ENCODE data around the gene COL4A2.
"Not testable (repeated sequence)": the region's sequence is repeated elsewhere in the genome, so short reads cannot be mapped to it uniquely, and the experiment has no call there.

The COL4A2 gene

DNA sequence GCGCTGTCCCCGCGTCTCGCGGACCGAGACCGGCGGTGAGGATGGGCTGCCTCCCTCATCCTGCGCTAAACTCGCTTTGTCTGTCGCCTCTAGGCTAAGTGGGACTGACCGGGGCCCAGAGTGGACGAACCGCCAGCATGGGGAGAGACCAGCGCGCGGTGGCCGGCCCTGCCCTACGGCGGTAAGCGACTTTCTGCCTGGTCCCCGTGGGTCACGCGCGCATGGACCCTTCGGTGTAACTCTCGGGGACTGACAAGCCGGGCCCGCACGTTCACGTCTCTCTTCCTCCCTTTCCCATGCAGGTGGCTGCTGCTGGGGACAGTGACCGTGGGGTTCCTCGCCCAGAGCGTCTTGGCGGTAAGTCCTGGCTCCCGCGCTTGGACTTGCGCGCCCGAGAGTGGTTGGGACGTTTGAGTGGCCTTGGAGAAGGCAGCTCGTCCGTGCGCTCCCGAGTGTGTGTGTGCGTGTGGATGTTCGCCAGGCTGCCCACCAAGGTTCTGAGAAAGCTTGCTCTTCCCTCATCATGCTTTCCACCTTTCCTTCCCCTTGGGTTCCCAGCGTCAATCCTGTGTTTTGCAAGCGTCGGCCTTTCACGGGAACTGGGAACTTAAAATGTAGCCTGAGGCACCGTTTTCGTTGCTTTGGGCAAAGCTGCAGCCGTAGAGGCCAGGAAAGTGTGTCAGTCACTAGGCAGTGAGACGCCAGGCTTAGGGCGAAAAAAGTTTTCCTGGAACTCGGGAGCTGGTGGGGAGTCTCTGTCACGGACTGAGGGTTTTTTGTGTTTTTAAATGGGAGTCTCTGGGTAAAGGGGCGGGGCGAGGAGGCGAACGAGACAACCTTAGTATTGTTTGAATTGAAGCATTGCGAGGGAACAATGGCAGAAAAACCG is 927 bp downstream of the COL4A2 start:
- DNase-seq (ENCODE audit: low spot score) = no peak

DNA sequence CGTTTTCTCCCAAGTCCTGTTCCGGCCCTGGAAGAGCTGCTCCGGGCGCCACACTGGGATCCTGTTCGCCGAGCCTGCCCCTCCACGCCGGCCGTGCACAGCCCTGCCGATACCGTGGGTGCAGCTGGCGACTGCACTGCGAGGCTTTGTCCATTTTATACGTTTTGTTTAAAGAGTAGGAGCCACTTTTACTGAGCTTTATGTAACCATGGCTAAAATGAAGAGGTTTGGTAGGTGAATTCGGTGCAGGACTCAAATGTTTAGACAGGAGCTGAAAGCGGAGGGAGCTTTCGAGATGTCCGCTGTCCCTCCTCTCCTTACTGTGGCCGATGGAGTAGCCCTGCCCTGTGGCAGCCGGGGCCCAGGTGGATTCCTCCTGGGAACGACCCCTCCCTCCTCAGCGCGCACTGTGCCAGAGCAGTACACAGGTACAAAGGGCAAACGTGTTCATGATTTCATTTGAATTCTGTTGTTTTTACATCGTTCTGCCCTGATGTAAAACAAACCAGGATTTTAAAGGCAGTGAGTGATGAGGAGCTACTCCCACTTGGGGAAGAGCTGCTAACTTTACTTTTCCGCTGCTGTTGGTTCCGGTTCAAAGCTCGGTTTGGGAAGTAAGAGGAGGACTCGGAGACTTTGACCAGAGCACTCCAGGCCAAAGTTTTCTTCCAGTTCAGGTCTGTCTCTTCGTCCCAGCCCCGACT is 1.7 kb downstream of the COL4A2 start:
- DNase-seq (ENCODE audit: low spot score) = no peak

DNA sequence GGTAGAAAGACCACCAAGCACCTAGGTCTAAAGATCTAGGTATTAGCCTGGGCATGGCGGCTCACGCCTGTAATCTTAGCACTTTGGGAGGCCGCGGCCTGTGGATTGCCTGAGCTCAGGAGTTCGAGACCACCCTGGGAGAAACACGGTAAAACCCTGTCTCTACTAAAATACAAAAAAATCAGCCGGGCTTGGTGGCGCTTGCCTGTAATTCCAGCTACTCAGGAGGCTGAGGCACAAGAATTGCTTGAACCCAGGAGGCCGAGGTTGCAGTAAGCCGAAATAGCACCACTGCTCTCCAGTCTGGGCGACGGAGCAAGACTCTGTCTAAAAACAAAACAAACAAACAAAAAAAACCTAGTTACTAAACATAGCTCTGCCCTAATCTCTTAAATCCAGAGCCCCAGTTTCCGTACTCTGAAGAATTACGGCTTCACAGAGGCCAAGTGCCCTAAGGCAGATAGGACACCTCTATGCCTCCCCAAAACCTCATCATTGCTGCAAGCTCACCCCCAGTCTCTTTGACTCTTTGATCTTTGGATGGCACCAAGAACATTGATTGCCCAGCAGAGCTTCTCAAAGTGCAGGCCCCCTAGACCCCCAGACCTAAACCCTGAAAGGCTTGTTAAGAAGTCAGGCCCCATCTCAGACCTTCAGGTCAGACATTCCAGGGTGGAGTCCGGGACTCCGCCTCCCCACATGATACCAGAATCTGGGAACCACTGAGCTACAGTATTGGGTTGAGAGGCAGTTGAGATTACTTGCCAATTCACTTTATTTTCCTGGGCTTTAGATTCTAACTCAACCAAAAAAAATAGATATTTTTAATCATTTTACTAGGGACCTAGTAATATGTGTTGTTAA is 2.8 kb downstream of the COL4A2 start:
- DNase-seq (ENCODE audit: low spot score) = no peak

DNA sequence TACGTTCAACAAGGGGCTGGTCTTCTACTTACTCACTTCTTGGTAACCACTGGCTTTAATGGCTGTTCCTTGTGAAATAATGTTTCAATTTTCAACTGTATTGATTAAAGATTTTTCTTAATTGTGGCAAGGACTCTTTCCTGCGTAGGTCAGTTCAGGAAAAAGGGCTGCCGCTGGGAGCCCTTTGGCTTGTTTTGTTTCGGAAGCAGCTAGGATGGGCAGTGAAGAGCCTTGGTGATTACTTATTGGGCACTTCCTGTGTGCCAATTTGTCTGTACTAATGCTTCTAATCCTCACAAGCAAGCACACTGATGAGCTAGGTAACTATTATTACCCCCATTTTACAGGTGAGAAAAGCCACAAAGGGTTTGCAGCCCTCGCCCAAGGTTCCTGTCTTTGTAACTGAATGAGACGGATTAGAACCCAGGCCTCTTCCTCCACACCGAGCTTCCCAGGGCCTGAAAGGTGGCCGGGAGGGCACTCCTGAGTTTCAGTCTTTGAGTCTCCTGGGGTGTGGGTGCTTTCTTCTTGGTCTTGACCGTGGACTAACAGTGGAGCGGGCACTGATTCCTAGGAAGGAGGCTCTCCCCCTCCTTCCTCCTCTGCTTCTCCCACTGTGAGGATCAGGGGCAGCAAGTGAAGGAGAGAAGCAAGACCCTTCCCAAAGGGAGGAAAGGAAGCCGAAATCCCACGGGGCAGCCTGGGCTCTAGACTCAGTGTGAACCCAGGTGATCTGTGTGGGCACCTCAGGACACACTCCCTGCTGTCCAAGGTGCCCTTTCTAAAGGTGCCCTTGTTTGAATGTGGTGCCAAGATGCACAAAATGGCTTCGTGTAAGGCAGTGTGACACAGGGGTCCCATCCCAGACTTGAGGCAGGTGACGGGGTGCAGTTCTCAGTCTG is 3.7 kb downstream of the COL4A2 start:
- no peak for DNase-seq (ENCODE audit: low spot score)

DNA sequence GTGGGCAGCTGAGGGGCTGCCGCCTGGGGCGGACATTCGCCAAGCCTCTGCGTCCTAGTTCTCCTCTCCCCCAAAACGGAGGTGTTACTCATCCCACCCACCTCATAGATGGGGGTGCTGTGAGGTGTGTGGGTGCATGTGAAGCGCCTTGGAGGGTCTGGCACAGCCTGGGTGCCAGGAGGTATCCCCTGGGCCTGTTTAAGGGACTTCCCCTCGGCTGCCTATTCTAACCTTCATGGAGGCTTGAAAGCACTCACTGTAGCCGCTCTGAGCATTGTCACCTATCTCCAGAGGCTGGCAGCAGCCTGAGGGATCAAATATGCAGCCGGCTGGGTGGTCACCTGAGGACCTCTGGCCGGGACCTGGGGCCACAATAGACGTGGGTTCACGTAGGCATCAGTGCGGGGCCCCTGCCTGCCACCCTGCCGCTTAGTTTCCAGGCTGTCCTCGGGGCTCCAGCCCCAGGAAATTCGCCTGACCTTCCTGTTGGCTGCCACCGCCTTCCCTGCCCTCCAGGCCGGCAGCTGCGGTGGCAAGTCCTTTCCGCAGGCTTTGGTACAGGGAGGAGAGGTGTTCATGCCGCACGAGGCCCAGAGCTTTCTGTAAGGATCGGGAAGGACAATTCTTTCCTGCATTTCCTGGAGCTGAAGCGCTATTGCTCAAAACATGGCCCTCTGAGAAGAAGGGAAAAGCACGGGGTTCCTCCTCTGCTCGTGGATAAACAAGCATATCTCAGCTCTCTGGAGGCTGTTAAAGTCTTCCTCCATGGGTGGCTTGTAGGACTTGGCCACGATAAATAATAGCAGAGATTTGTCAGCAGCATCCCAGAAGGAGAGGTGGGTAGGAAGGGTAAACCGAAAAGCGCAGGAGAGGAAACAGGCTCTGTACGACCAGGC is 4.6 kb downstream of the COL4A2 start:
- DNase-seq (ENCODE audit: low spot score) = no peak

DNA sequence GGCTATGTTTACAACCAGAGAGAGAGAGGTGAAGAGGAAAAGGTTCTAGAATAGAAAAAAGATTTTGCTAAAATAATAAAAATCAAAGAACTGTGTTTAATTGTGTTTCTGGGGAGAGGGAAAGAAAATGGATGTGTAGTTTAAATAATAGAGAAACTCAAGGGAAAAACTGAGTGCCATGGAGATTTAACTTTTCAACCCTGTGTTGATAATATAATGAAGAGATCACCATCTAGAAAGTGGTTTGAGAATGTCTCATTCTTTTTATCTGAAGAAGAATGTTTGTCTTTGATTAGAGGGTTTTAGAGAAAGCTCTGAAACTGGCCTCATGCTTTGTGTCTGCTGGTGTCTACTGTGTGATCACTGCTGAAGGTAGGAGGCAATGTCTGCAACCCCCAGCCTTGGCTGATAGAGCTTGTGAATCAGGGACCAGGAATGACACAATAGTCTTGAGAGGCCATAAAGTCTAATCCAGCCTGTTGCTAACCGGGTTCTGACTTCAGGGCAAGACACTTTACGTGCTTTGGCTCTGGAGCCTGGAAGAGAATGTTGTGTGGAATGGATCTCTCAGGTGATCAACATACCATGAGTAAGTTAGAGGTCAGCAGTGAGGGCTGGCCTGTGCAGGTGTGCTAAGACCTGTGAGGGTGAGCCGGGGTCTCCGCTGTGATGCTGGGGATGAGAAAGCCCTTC is 5.4 kb downstream of the COL4A2 start:
- no peak for DNase-seq (ENCODE audit: low spot score)

DNA sequence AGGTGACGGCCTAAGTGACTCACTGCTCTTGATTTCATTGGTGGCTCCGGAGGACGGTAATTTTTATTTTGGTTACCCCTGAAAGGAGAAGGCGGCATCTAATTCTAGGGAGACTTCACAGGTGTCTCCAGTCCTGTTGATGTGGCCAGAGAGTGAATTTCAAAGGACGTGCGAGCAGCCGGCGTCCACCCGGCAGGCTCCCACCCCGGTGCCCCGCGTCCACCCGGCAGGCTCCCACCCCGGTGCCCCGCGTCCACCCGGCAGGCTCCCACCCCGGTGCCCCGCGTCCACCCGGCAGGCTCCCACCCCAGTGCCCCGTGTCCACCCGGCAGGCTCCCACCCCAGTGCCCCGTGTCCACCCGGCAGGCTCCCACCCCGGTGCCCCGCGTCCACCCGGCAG is 6.2 kb downstream of the COL4A2 start:
- DNase-seq (ENCODE audit: low spot score) = not testable (repeated sequence)

DNA sequence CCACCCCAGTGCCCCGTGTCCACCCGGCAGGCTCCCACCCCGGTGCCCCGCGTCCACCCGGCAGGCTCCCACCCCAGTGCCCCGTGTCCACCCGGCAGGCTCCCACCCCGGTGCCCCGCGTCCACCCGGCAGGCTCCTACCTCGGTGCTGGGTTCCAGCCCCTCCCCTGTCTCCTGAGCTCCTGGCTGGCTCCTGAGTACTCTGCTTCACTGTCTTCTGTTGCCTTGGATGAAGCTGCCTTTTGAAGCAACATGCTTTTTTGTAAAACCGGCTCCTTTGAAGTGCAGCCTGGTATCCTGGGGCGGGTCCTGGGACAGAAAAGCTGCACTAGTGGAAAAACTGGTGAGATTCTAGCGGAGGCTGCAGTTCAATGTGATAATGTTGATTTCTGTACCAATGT is 6.6 kb downstream of the COL4A2 start:
- not testable (repeated sequence) for DNase-seq (ENCODE audit: low spot score)

DNA sequence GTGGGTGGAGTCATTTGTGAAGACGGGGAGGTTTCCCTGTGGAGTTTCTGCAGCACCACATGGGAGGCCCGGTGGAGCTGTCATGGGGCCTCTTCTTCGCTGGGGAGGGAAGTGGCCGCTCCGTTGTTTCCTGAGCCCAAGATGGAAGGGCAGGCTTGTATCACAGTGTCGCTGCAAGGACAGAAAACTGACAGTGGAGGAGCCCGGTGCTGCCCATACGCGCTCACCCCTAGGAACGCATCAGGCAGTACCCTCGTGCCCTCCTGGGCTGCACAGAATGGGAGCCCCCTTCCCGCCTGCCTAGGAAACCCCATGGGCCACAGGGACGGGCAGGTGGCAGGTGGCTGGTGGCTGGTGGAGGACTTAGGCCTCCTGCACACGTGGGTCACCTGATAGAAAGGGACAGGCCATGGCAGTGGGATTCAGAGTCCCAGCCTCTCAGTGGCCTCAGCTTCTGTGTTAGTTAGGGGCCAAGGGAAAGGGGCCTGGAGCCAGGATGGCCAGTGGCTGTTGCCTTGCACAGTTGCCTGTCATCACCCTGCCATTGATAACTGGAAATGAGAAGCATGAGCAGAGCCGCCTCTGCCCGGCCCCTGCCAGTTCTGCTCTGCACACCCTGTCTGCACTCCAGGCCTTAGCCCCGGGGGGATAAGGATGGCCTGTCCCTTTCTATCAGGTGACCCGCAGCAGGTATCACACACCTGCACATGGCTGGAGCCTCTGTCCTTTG is 7.6 kb downstream of the COL4A2 start:
- DNase-seq (ENCODE audit: low spot score) = no peak

DNA sequence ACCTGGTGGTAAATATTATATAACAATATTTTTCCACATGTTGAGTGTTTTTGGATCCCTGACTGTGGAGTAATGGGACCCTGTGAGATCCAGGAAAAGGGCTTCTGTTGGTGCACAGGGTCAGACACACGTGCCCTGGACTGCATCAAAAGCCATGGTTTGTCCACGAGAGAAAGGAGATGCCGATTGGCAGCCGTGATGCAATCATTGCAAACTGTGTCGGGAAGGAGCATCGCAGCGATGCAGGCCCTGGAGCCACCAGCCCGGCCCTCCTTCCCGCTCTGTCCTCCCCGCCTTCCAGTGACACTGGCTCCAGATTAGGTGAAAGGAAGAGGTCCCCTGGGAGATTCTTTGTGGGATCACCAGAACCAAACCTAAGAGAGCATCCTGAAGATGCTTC is 9.1 kb downstream of the COL4A2 start:
- DNase-seq (ENCODE audit: low spot score) = no peak

DNA sequence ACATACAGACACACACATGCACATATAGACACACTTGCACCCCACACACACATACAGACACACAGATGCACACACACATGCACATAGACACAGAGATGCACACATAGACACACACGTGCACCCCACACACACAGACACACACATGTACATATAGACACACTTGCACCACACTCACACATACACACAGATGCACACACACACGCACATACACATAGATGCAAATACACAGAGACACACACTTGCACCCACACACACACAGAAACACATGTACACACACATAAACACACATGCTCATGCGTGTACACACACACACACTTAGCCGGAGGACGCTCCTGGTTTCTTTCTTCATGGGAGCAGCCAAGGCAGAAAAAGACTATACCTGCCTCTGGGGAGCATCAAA is 10.0 kb downstream of the COL4A2 start:
- no peak for DNase-seq (ENCODE audit: low spot score)

DNA sequence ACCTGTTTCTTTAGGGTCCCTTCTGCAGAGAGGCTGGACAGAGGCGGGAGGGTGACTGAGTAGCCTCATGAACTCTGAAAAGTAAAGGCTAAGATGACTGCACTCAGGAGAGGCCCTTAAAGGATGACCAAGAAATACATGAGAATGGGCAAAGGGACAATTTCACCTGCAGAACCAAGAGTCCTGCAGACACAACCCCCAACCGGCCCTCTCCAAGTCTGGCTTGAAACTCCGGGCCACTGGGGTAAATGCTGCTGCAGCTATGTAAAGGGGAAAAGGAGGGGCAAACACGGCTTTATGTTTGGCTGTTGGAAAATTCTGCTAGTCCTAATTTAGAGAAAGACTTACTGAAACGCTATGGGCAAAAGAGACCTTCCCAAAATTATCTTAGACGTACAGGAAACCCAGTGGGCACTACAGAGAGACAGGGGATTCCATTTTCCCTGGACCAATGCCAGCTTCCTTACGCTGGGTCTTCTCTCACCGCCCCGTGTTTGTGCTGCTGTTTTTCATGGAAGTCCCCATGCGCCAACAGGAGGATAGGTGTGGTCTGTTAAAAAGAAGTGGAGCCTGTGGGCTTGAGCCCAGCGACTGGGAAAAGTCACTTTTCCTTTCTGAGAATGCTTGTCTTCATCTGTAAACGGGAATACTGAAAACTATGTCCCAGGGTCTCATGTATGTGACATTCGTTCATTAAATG is 10.6 kb downstream of the COL4A2 start:
- DNase-seq (ENCODE audit: low spot score) = no peak

DNA sequence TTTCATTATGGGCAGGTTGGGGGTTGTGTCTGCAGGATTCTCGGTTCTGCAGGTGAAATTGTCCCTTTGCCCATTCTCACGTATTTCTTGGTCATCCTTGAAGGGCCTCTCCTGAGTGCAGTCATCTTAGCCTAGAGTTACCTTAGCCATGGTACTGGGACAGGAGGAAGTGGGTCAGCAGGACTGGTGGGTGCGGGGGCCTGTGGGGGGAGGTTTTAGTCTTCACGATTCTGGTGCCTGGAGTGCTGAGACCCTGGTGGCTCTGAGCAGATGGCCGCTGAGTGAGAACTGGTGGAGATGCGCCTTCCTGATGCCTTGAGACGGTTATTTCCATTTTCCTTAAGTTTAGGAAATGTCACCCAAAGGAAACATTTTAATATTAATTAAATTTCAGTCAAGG is 11.8 kb downstream of the COL4A2 start:
- no peak for DNase-seq (ENCODE audit: low spot score)

DNA sequence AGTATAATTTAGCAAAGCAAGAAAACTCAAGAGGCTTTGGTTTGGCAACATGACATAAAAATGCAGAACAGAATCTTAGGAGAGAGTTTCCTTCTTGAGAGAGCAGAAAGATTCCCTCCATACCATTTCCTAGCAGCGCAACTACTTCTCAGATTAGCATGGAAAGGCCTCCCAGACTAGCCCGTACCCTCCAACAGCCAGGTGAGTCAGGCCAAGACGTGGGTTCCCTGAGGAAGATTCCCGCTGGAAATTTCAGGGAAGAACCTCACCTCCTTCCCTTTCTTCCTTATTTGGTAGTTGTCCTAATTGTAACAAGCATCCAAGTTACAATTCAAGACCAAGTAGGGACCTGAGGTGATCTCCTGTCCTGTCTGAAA is 12.3 kb downstream of the COL4A2 start:
- no peak for DNase-seq (ENCODE audit: low spot score)

DNA sequence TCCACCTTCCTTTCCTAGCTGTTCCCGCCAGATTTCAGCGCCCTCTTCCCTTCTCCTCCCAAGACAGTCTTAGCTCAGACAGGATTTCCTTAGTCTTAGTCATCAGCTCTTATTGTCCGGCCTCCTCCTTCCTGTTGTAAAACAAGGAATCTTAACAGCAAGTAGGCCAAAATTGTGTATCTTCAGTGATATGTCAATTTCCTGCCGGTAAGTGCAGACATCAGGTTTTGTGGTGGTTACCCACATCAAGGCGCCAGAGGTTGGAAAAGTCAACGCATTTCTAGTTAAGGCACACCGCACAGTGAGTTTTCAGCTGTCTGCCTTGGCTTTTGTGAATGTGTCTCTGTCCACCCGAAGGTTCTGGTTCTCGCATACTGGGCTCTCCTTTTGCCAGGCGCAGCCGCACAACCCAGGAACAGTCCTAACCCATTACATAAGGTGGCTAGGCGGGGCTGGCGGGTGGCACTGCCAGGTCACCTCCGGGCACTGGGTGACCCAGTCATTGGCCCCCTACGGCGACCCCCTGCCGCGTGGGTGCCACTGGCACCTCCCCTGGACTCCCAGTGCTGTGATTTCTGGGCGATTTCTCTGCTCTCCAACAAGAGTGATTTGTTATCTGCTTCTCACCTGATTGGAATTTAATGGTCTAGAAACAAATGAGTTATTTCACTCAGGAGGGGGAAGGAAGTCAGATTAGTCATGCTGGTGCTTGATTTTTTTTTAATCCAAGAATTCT is 12.9 kb downstream of the COL4A2 start:
- DNase-seq (ENCODE audit: low spot score) = no peak

DNA sequence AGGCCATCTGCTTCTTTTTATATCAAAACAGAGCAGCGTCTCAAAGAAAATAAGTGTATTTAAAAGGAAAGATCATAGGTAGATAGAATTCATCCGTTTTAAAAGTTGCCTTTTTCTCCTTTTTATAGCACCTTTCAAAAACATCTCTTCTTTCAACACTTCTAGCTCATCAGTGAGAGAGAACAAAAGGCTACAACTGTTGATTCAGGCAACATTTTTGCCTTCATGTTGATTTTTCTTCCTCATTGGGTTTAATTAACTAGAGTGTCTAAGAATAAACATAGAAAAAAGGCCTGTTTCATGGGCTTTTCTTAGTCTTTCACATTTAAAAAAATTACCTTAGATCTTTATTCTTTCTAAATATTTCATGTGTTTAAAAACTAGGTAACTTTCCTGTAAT is 13.6 kb downstream of the COL4A2 start:
- DNase-seq (ENCODE audit: low spot score) = no peak

DNA sequence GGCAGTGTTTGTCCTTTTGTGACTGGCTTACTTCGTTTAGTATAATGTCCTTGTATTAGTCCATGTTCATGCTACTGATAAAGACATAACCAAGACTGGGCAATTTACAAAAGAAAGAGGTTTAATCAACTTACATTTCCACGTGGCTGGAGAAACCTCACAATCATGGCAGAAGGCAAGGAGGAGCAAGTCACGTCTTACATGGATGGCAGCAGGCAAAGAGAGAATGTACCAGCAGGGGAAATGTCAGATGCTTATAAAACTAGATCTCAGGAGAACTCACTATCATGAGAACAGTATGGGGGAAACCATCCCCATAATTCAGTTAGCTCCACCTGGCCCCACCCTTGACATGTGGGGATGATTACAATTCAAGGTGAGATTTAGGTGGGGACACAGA is 14.5 kb downstream of the COL4A2 start:
- DNase-seq (ENCODE audit: low spot score) = not testable (repeated sequence)

Measured in D341Med (cell line).